MM.1S (cell line): ENCODE measurements around the gene TEX14.

Source experiments
- CTCF ChIP-seq: fragments of 300-600 bp; sonication (generic); IDR thresholded peaks from 2 replicates; pipeline ENCODE4 v1.5.1; 2016; ENCODE audit warnings: antibody characterized with exemption, low read length, mixed read lengths
- EZH2 ChIP-seq: fragments of 300-600 bp; sonication (generic); optimal IDR thresholded peaks from 2 replicates; pipeline ENCODE3; 2017; ENCODE audit warnings: low read depth, mild to moderate bottlenecking, antibody characterized with exemption, low read length, mixed read lengths

DNA sequence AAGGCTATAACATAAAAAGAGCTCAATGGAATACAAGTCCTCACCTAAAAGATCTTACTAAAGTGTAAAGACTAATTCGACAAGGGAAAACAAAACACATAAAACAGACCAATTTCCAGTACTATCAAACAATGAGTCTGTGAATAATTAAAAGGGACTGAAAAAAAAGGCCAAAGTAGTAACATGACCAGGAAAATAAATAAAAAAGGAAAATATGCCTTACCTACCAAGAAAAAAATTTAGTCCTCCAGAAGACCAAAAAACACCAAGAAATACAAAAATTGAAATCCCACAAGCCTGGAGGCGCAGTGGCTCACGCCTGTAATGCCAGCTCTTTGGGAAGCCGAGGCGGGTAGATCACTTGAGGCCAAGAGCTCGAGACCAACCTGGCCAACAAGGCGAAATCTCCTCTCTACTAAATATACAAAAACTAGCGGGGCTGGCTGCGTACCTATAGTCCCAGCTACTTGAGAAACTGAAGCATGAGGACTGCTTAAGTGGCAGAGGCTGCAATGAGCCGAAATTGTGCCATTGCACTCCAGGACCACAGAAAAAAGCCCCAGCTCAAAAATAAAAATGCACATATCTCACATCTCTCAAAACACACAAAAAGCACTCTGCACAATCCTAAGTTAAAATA, 60.8 kb downstream of the TEX14 start:
- no peak for TF ChIP-seq CTCF
- no peak for TF ChIP-seq EZH2
